ENCODE measurements around the gene ZFAND3. TPM values are rescaled to one million over a fixed set of nuclear protein-coding genes. Genes with fewer than 3 reads are reported as not detected.

The ZFAND3 gene
- total RNA-seq, 1 donor from 2014 or later = 32.7 TPM

GRCh38 chr6:38055203-38055589 lies 235.7 kb downstream of the ZFAND3 start:
- Histone ChIP-seq H3K27ac (no peak overlapping the region), H3K36me3 (no peaks in the 10 kb centered on the region), H3K4me1 (no peaks in the 10 kb centered on the region), H3K27me3 (no peaks in the 10 kb centered on the region), H3K4me3 (no peak overlapping the region), H3K9me3 (no peaks in the 10 kb centered on the region)
- no peak for DNase-seq (ENCODE audit: low spot score in 2 of 2)
- intact Hi-C loops (cut with DNase I) = no loop called here
- TF ChIP-seq, protein P1, sequence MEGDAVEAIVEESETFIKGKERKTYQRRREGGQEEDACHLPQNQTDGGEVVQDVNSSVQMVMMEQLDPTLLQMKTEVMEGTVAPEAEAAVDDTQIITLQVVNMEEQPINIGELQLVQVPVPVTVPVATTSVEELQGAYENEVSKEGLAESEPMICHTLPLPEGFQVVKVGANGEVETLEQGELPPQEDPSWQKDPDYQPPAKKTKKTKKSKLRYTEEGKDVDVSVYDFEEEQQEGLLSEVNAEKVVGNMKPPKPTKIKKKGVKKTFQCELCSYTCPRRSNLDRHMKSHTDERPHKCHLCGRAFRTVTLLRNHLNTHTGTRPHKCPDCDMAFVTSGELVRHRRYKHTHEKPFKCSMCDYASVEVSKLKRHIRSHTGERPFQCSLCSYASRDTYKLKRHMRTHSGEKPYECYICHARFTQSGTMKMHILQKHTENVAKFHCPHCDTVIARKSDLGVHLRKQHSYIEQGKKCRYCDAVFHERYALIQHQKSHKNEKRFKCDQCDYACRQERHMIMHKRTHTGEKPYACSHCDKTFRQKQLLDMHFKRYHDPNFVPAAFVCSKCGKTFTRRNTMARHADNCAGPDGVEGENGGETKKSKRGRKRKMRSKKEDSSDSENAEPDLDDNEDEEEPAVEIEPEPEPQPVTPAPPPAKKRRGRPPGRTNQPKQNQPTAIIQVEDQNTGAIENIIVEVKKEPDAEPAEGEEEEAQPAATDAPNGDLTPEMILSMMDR (IDR thresholded peaks at IDR 0.05) = no peak

DNA sequence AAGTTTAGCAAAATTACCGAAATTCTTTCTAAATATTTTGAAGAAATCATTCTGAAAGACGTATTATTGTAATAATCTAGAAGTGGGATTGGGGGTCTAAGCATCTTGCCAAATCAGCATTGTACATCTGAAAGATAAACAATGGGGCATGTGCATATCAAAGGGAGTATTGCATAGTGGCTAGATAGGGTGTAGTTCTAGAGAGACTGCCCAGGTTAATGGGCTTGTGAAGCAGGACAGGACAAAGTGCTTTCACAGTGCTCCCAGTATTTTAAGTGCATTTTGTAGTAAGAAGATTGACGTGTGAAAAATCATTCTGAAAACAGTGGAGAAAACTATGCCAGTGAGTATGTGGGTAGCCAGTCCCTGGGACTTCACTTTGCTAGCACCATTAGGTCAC lies 236.8 kb downstream of the ZFAND3 start:
- DNase-seq (ENCODE audit: low spot score in 2 of 2) = no peak
- Histone ChIP-seq H3K4me3 (no peak overlapping the region), H3K9me3 (no peaks in the 10 kb centered on the region), H3K27me3 (no peaks in the 10 kb centered on the region), H3K4me1 (no peaks in the 10 kb centered on the region), H3K27ac (no peak overlapping the region), H3K36me3 (peaks cover 0 to under 1% of the 10 kb centered on the region in 2 donors)
- intact Hi-C loops (cut with DNase I) = no loop called here
- TF ChIP-seq, protein P1 (IDR thresholded peaks at IDR 0.05) = no peak

DNA sequence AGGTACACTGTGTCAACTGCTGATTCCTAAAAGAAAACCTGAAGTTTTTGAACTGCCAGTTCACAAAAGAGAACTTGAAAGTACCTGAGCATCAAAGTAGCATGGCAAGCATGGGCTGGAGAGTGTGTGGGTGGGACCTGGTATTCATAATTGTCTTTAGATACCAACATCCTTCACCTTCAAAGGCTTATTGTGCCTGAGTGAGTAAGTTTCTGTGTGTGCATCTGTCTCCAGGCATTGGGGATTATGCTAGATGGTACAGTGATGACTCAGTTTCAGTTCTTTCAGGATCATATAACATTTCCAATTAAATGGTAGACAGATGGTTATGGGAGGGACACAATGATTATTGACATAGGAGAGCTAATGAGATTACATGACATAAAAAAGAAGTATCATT lies 238.5 kb downstream of the ZFAND3 start:
- no peaks in the 10 kb centered on the region for H3K4me1 ChIP-seq
- TF ChIP-seq, protein P1 (IDR thresholded peaks at IDR 0.05) = no peak
- peaks cover 7 to 16% of the 10 kb centered on the region in 2 donors for H3K36me3 ChIP-seq
- no peaks in the 10 kb centered on the region for H3K27me3 ChIP-seq
- intact Hi-C loops (cut with DNase I) = no loop called here
- H3K4me3 ChIP-seq = no peak overlapping the region
- H3K9me3 ChIP-seq = no peaks in the 10 kb centered on the region
- DNase-seq (ENCODE audit: low spot score in 2 of 2) = no peak
- H3K27ac ChIP-seq = no peak overlapping the region

- Histone ChIP-seq H3K4me3 (no peak overlapping the region), H3K27me3 (no peaks in the 10 kb centered on the region), H3K4me1 (no peaks in the 10 kb centered on the region), H3K9me3 (no peaks in the 10 kb centered on the region), H3K36me3 (peaks cover 9 to 23% of the 10 kb centered on the region in 2 donors), H3K27ac (no peak overlapping the region)
- TF ChIP-seq, protein P1 (IDR thresholded peaks at IDR 0.05) = no peak
- intact Hi-C loops (cut with DNase I) = no loop called here
- no peak for DNase-seq (ENCODE audit: low spot score in 2 of 2)
Observed at GRCh38 chr6:38062066-38062465, 242.5 kb downstream of the ZFAND3 start.

DNA sequence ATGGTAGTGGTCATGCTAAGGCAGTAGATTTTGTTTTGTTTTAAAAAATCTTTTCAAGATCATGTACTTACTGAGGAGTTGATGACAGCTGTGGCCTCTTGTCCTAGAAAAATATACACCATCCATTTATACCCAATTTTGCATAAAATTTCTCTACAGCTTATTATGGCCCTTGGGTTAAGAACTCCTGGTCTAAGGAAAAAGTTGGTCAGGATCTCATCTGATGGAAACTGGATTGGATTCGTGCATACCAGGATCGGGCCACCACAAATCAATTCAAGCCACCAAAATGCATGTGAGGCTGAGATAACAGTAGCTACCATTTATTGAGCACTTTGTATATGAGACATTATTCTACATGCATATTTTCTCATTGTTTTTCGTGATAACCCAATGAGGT lies 244.4 kb downstream of the ZFAND3 start:
- intact Hi-C loops (cut with DNase I) = no loop called here
- DNase-seq (ENCODE audit: low spot score in 2 of 2) = no peak
- no peaks in the 10 kb centered on the region for H3K4me1 ChIP-seq
- no peaks in the 10 kb centered on the region for H3K9me3 ChIP-seq
- H3K27ac ChIP-seq = no peak overlapping the region
- TF ChIP-seq, protein P1 (IDR thresholded peaks at IDR 0.05) = no peak
- no peaks in the 10 kb centered on the region for H3K27me3 ChIP-seq
- no peak overlapping the region for H3K4me3 ChIP-seq
- peaks cover 9 to 23% of the 10 kb centered on the region in 2 donors for H3K36me3 ChIP-seq

DNA sequence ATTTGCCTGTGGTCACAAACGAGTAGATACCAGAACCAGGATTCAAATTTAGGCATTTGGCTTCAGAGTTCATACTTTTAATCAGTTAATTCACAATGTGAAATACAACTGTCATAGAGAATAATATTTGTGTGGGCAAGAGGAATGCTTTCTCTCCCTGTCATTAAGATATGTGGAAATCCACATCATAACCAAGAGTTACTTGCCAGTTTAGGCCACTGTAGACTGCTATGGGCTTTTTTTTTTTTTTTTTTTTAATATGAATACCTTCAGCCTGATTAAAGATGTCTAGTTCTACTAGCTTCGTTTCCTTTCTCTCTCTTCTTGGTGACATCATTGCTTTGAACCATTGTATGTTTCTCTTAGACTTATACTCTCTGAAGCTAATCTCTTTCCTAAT lies 244.9 kb downstream of the ZFAND3 start:
- no peaks in the 10 kb centered on the region for H3K27me3 ChIP-seq
- no peak for DNase-seq (ENCODE audit: low spot score in 2 of 2)
- H3K9me3 ChIP-seq = no peaks in the 10 kb centered on the region
- intact Hi-C loops (cut with DNase I) = no loop called here
- H3K27ac ChIP-seq = no peak overlapping the region
- H3K36me3 ChIP-seq = peaks cover 9 to 23% of the 10 kb centered on the region in 2 donors
- TF ChIP-seq, protein P1 (IDR thresholded peaks at IDR 0.05) = no peak
- no peaks in the 10 kb centered on the region for H3K4me1 ChIP-seq
- H3K4me3 ChIP-seq = no peak overlapping the region

Measured in ascending aorta (tissue), 2 donors.